GM21786 (cell line): ENCODE data around the gene UAP1L1.

Experiments used
- ATAC-seq: cut with Tn5 transposase; IDR thresholded peaks from one replicate; pipeline ENCODE4 v1.9.1; 2021; ENCODE audit not compliant: unreplicated experiment

UAP1L1 gene

GRCh38 chr9:137128158-137128861, 51.0 kb downstream of the UAP1L1 start:
- ATAC-seq = no peak

DNA sequence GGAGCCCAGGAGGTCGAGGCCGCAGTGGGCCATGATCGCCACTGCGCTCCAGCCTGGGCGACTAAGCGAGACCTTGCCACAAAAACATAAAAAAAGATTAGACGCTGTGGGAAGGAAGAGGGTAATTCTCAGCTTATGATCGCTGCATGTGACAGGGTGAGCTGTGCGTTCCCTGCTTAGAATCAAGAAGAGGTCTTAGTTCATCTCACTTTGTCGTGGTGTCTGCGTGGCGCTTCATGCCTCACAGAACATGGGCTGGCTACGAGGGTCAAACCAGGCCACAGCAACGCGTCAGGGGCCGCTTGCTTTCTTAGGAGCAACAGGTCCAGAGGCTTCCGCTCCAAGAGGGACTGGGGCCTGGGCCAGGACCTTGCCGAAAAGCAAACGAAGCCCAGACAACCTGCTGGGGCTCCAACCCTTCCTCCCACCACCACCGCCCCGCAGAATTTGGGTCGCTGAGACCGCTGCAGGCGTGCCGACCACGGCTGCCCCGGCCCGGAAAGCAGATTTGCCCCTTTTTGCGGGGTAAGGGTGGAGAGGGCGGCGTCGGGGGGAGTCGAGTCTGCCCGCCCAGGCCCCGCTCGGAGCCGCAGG, 51.6 kb downstream of the UAP1L1 start:
- peak; percentile 2 for ATAC-seq

GRCh38 chr9:137129456-137130175, 52.3 kb downstream of the UAP1L1 start:
- ATAC-seq = peak; percentile 80

DNA sequence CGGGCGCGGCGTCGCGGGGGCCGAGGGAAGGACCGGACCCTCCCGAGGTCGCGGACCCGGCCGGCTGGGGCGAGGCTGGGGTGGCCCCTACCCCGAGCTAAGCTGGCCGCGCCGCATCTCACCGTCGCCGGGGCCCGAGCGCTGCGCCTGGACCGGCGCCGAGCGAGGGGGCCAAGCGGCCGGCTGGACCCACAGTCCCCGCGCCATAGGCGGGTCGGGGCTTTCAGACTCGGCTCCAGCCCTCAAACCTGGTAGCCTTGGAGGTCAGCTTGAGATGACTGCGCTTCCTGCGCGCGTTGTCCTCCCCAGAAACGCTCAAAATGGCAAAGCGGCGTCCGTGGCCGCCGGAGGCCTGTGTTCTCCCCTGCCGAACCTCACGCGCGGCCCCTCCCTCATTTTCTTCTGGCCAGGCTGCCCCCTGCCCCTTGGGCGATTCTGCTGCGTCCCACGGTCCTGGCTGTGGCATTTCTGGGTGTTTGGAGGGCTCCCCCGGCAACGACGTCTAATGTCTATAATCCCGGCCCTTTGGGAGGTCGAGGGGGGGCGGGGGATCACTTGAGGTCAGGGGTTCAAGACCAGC, 52.9 kb downstream of the UAP1L1 start:
- ATAC-seq = no peak
